ENCODE measurements around the gene NLGN2.

Gene NLGN2

GRCh38 chr17:7392696-7393612 is 14.7 kb upstream of the NLGN2 start:
- no peak for DNase-seq (ENCODE audit: low spot score)

GRCh38 chr17:7393613-7394451 is 13.8 kb upstream of the NLGN2 start:
- peak; percentile 60 for DNase-seq (ENCODE audit: low spot score)

- peak; percentile 93 for DNase-seq (ENCODE audit: low spot score)
Observed at GRCh38 chr17:7394452-7395191, 13.0 kb upstream of the NLGN2 start, which contains the start of gene PLSCR3. PLSCR3 (minus strand) TSS chr17:7394525; CDS start chr17:7394110, 415 bp downstream.

- DNase-seq (ENCODE audit: low spot score) = no peak
Observed at GRCh38 chr17:7396147-7396546, 11.5 kb upstream of the NLGN2 start.

- no peak for DNase-seq (ENCODE audit: low spot score)
Observed at GRCh38 chr17:7398612-7399011, 9.0 kb upstream of the NLGN2 start.

GRCh38 chr17:7403043-7403726 is 4.5 kb upstream of the NLGN2 start:
- DNase-seq (ENCODE audit: low spot score) = no peak

- DNase-seq (ENCODE audit: low spot score) = peak; percentile 90
Observed at GRCh38 chr17:7403727-7403976, 4.0 kb upstream of the NLGN2 start.

- peak; percentile 99 for DNase-seq (ENCODE audit: low spot score)
Observed at GRCh38 chr17:7403977-7404736, 3.5 kb upstream of the NLGN2 start, which contains the start of gene TMEM256. TMEM256 (minus strand) TSS chr17:7404097; CDS start chr17:7404084, 13 bp downstream.

- DNase-seq (ENCODE audit: low spot score) = peak; percentile 64
Observed at GRCh38 chr17:7404737-7405349, 2.8 kb upstream of the NLGN2 start.

GRCh38 chr17:7405350-7406234 is 2.1 kb upstream of the NLGN2 start:
- peak; percentile 44 for DNase-seq (ENCODE audit: low spot score)

GRCh38 chr17:7406235-7406825 is 1.3 kb upstream of the NLGN2 start:
- DNase-seq (ENCODE audit: low spot score) = no peak

GRCh38 chr17:7407082-7407481 is 563 bp upstream of the NLGN2 start:
- DNase-seq (ENCODE audit: low spot score) = no peak

- DNase-seq (ENCODE audit: low spot score) = no peak
Observed at GRCh38 chr17:7408252-7408727, 645 bp downstream of the NLGN2 start.

- no peak for DNase-seq (ENCODE audit: low spot score)
Observed at GRCh38 chr17:7408863-7409262, 1.2 kb downstream of the NLGN2 start.

- no peak for DNase-seq (ENCODE audit: low spot score)
Observed at GRCh38 chr17:7409716-7410115, 2.1 kb downstream of the NLGN2 start.

GRCh38 chr17:7410634-7411426 is 3.2 kb downstream of the NLGN2 start:
- no peak for DNase-seq (ENCODE audit: low spot score)

GRCh38 chr17:7411427-7411750 is 3.7 kb downstream of the NLGN2 start:
- no peak for DNase-seq (ENCODE audit: low spot score)

GRCh38 chr17:7413346-7413985 is 5.8 kb downstream of the NLGN2 start:
- peak; percentile 77 for DNase-seq (ENCODE audit: low spot score)
